K562 (cell line): ENCODE data around the gene RINL. TPM values are rescaled to one million over a fixed set of nuclear protein-coding genes. Genes with fewer than 3 reads are reported as not detected.
A peak's percentile ranks its signal among the peaks of the same experiment; 100 is the strongest.

Experiments used
- ATAC-seq: fragments of 200-7000 bp; cut with Tn5 transposase; 3 replicates; pipeline ENCODE4 v1.9.1; 2020; ENCODE audit warnings: moderate library complexity
- BruUV-seq: library from RNA; stranded (reverse); fragments of 400-500 nt; replicated peaks from 2 replicates; lab custom pipeline; 2021; lab: Mats Ljungman, UMichigan
- CTCF ChIA-PET: fragments of 300-600 bp; formaldehyde crosslinking; extraction: SDS; loops from one replicate; lab custom pipeline; 2021; ENCODE audit warnings: low intra/inter-chr PET ratio; lab: Yijun Ruan, JAX
- POLR2A ChIA-PET: fragments of 300-600, 350-650 bp; sonication (Branson Sonifier 250); formaldehyde crosslinking; extraction: SDS; loops from one replicate; lab custom pipeline; 2021; ENCODE audit warnings: antibody characterized with exemption, inconsistent platforms; lab: Yijun Ruan, JAX
- DNase-seq, 4 experiments: peaks; one replicate each; pipeline versions ENCODE4 v3.0.0 to v3.0.0-alpha.2; 2011 to 2018; ENCODE audit warnings: low spot score in 3 of 4, mixed read lengths in 3 of 4; ENCODE audit errors: extremely low read depth in 1 of 4
- FAIRE-seq: peaks from 2 replicates; lab custom pipeline; 2011; peaks lifted over from hg19 to GRCh38; lab: Jason Lieb, UNC
- H2AFZ ChIP-seq: 2 replicates; pipeline ENCODE4 v1.6.0; 2011; ENCODE audit warnings: low read depth, low read length, control low read depth, inconsistent platforms
- H3K27ac ChIP-seq: fragments of 200-600 bp; 3 replicates; pipeline ENCODE4 v1.8.0; 2011; ENCODE audit warnings: low read depth, mild to moderate bottlenecking, control low read depth, inconsistent platforms, low read length, moderate library complexity, mixed read lengths; ENCODE audit errors: extremely low read depth
- H3K27me3 ChIP-seq, 2 experiments: fragments of 300-600 bp in 1 of 2; 2 replicates in 1 of 2; 3 replicates in 1 of 2; pipeline versions ENCODE4 v1.6.0 to v1.8.0; 2011; ENCODE audit warnings: inconsistent platforms in 2 of 2, low read length in 2 of 2, mild to moderate bottlenecking in 1 of 2, mixed read lengths in 1 of 2, moderate library complexity in 1 of 2; ENCODE audit not compliant: control insufficient read depth in 2 of 2, insufficient read depth in 2 of 2
- H3K36me3 ChIP-seq: fragments of 300-600 bp; 3 replicates; pipeline ENCODE4 v1.8.0; 2011; ENCODE audit warnings: mild to moderate bottlenecking, low read length, inconsistent platforms; ENCODE audit not compliant: control insufficient read depth, insufficient read depth
- H3K4me1 ChIP-seq, 2 experiments: fragments of 200-600 bp in 1 of 2; replicated peaks in 1 of 2; 2 replicates in 1 of 2; 3 replicates in 1 of 2; pipeline versions ENCODE4 v1.5.1 to v1.8.0; 2011; ENCODE audit warnings: inconsistent platforms in 2 of 2, low read length in 2 of 2, mild to moderate bottlenecking in 1 of 2, mixed read lengths in 1 of 2, moderate library complexity in 1 of 2; ENCODE audit not compliant: control insufficient read depth in 2 of 2, insufficient read depth in 2 of 2
- H3K4me2 ChIP-seq: 2 replicates; pipeline ENCODE4 v1.6.1; 2011; ENCODE audit warnings: low read length, control low read depth, inconsistent platforms, mixed read lengths; ENCODE audit not compliant: insufficient read depth
- H3K4me3 ChIP-seq: fragments of 200-600 bp; sonication (generic), shearing (Covaris generic); 2 replicates; pipeline ENCODE4 v1.5.1; 2016; ENCODE audit warnings: control low read depth, inconsistent platforms
- H3K79me2 ChIP-seq: fragments of 200-600 bp; 3 replicates; pipeline ENCODE4 v1.8.0; 2011; ENCODE audit warnings: low read length, inconsistent platforms; ENCODE audit not compliant: control insufficient read depth, insufficient read depth
- H3K9ac ChIP-seq, 2 experiments: 2 replicates each; pipeline versions ENCODE4 v1.6.0 to v1.6.1; 2011; ENCODE audit warnings: low read depth in 2 of 2, low read length in 2 of 2, control low read depth in 1 of 2, inconsistent platforms in 1 of 2, mild to moderate bottlenecking in 1 of 2, mixed read lengths in 1 of 2; ENCODE audit not compliant: insufficient read depth in 1 of 2
- H3K9me1 ChIP-seq: one replicate; pipeline ENCODE4 v1.6.0; 2011; ENCODE audit warnings: inconsistent platforms, mild to moderate bottlenecking, low read length, moderate library complexity; ENCODE audit not compliant: control insufficient read depth, insufficient read depth
- H3K9me3 ChIP-seq: replicated peaks from 2 replicates; pipeline ENCODE4 v1.5.1; 2011; ENCODE audit warnings: low read depth, low read length, inconsistent platforms; ENCODE audit not compliant: control insufficient read depth, insufficient read depth
- H4K20me1 ChIP-seq: replicated peaks from 2 replicates; pipeline ENCODE4 v1.6.1; 2011; ENCODE audit warnings: low read length, inconsistent platforms, mixed read lengths; ENCODE audit not compliant: control insufficient read depth, insufficient read depth
- CREB1 ChIP-seq, 2 experiments: sonication (generic) in 1 of 2; formaldehyde crosslinking in 1 of 2; IDR thresholded peaks; 2 replicates each; pipeline versions ENCODE4 v1.6.1 to v1.8.0; 2012 to 2022; ENCODE audit warnings: inconsistent platforms in 1 of 2, mild to moderate bottlenecking in 1 of 2, missing genetic modification reagents in 1 of 2, moderate library complexity in 1 of 2
- TFE3 ChIP-seq: fragments of 450-650 bp; formaldehyde crosslinking; IDR thresholded peaks from 2 replicates; pipeline ENCODE4 v1.4.0; 2020; ENCODE audit warnings: mild to moderate bottlenecking, mixed read lengths
- WGBS: fragments of 100-300 bp; shearing (Covaris generic); methylation state at CpG from one replicate; pipeline ENCODE4 v1.1.6; 2016; ENCODE audit warnings: low coverage, mixed read lengths; ENCODE audit not compliant: insufficient coverage; ENCODE audit errors: missing lambda C conversion rate; 5-methylcytosine and 5-hydroxymethylcytosine counted together
- in situ Hi-C: fragments of 300-500 bp; cut with MboI; formaldehyde crosslinking; loops from 4 replicates; pipeline ENCODE4 v1.15.0; 2018; ENCODE audit warnings: inconsistent platforms, mixed read lengths
- intact Hi-C: fragments of 100-400 bp; cut with micrococcal nuclease; formaldehyde crosslinking; loops from 2 replicates; pipeline ENCODE4 v1.14.2; 2022
- polyA plus RNA-seq, 8 experiments: library from polyadenylated mRNA; depleted of rRNA in 4 of 8; stranded (reverse) in 5 of 8; unstranded in 3 of 8; fragments of >200 nt; fragmentation: Nextera tagmentation in 2 of 8; fragmentation: Illumina TruSeq in 1 of 8; extraction: Ambion mirVana in 2 of 8; extraction: Trizol in 1 of 8; gene quantifications; 2 replicates each; pipeline versions ENCODE4 v1.2.1 to v1.2.3, GENCODE V29; 2011 to 2014; ENCODE audit warnings: inconsistent platforms in 1 of 8, missing spikeins in 1 of 8
- total RNA-seq, 7 experiments: library from RNA; depleted of rRNA in 6 of 7; stranded (reverse); fragments of >200 nt in 6 of 7; fragmentation: Illumina TruSeq in 2 of 7; extraction: Trizol in 2 of 7; gene quantifications; 2 replicates each; pipeline versions ENCODE4 v1.2.1 to v1.2.3, GENCODE V29; 2011 to 2021; ENCODE audit warnings: low replicate concordance in 1 of 7

Gene RINL
- total and polyA plus RNA-seq, 9 of the 15 experiments (the other 6 are each of a cell fraction or from before 2014, with no cell fraction given) = 0.82 to 10.9 (median 4.9) TPM

- H3K27me3 ChIP-seq = no peaks in the 10 kb centered on the region
- WGBS = 80% methylated on average over 15 of the region's 17 CpGs
- POLR2A ChIA-PET = interaction anchor here (1.0 to 1.6 kb wide), 5 partner anchors 9 to 47 kb away, joined by 3 to 11 read pairs (median 6); partner anchors contain the start of gene NFKBIB
- FAIRE-seq (no peak), DNase-seq (no peak), ATAC-seq (no peak)
- peaks cover 9 to 46% of the 10 kb centered on the region in 2 experiments; a peak in 4 of 5 replicates for H3K4me1 ChIP-seq
- H3K4me3 ChIP-seq = peak overlapping the region; percentile 80
- H3K4me2 ChIP-seq = peak overlapping the region; percentile 99
- H3K79me2 ChIP-seq = peaks cover 25% of the 10 kb centered on the region
- CTCF ChIA-PET = no interaction called here
- peak overlapping the region; percentile 93 to 97; a peak in 3 of 4 replicates for H3K9ac ChIP-seq
- peaks cover 8% of the 10 kb centered on the region; the same call in 2 of the 3 replicates for H3K36me3 ChIP-seq
- intact Hi-C loops (no loop called here), in situ Hi-C loops (no loop called here)
- TF ChIP-seq TFE3 (CRISPR knock-in tag) = no peak
- TF ChIP-seq CREB1 (IDR thresholded peaks at IDR 0.05) = no peak
- TF ChIP-seq CREB1 (CRISPR knock-in tag; IDR thresholded peaks at IDR 0.05) = peak; percentile 10; the same call in 1 of the 2 replicates
- no peaks in the 10 kb centered on the region for H3K9me3 ChIP-seq
- BruUV-seq = no TSS peak
- H4K20me1 ChIP-seq = peaks cover 5% of the 10 kb centered on the region; the same call in 1 of the 2 replicates
- H2AFZ ChIP-seq = peak overlapping the region; percentile 95
- H3K27ac ChIP-seq = peak overlapping the region; percentile 96
- H3K9me1 ChIP-seq = no peaks in the 10 kb centered on the region
Measured at GRCh38 chr19:38853214-38853613, 24.9 kb downstream of the RINL start.
